Mesothelial cell of epicardium (in vitro differentiated cells): ENCODE measurements around the gene SFR1. TPM values are rescaled to one million over a fixed set of nuclear protein-coding genes. Genes with fewer than 3 reads are reported as not detected.

Source experiments
- DNase-seq, 2 experiments: peaks; one replicate each; pipeline ENCODE4 v3.0.0; 2021; ENCODE audit warnings: low spot score in 2 of 2; ENCODE audit not compliant: unreplicated experiment in 2 of 2
- H3K27ac Mint-ChIP-seq: 2 replicates; pipeline ENCODE4 v1.8.0; 2021; ENCODE audit warnings: mixed read lengths
- H3K27me3 Mint-ChIP-seq: 2 replicates; pipeline ENCODE4 v1.8.0; 2021; ENCODE audit warnings: low read depth, mixed read lengths
- H3K36me3 Mint-ChIP-seq: 2 replicates; pipeline ENCODE4 v1.8.0; 2021; ENCODE audit warnings: mixed read lengths
- H3K4me1 Mint-ChIP-seq: 2 replicates; pipeline ENCODE4 v1.8.0; 2021; ENCODE audit warnings: mixed read lengths
- H3K4me3 Mint-ChIP-seq: 2 replicates; pipeline ENCODE4 v1.8.0; 2021; ENCODE audit warnings: mild to moderate bottlenecking, moderate library complexity, mixed read lengths
- H3K9me3 Mint-ChIP-seq: 2 replicates; pipeline ENCODE4 v1.8.0; 2021; ENCODE audit warnings: mixed read lengths
- CTCF ChIP-seq: fragments of 200-600 bp; sonication (generic); IDR thresholded peaks from one replicate; pipeline ENCODE4 v1.5.0; 2021; ENCODE audit warnings: antibody characterized with exemption; ENCODE audit not compliant: unreplicated experiment
- total RNA-seq: library from RNA; stranded (reverse); gene quantifications from 3 replicates; pipeline ENCODE4 v1.2.1, GENCODE V29; 2021

The SFR1 gene
- total RNA-seq, 1 donor from 2014 or later = 7.5 TPM

DNA sequence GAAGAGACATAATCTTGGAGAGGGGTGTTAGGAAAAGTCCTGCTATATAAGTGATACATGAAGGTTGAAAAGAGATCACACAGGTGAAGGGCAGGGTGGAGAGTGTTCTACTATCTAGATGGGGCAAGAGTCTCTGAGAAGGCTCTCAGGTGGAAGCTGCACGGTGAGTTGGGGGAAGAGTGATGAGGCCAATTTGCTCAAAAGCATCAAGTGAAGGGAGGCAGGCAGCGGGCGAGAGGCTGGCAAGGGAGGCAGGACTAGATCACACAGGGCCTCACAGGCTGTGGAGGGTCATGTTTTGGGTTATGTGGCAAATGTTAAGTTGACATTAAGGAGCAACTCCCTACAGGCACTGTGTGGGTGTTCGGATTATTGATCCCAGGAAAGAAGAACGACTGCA, 33.7 kb upstream of the SFR1 start:
- Mint-ChIP-seq H3K9me3 (no peaks in the 10 kb centered on the region), H3K27ac (no peak overlapping the region), H3K4me1 (peaks cover 16% of the 10 kb centered on the region), H3K36me3 (no peaks in the 10 kb centered on the region), H3K27me3 (no peaks in the 10 kb centered on the region), H3K4me3 (no peak overlapping the region)
- no peak for DNase-seq
- no peak for TF ChIP-seq CTCF

DNA sequence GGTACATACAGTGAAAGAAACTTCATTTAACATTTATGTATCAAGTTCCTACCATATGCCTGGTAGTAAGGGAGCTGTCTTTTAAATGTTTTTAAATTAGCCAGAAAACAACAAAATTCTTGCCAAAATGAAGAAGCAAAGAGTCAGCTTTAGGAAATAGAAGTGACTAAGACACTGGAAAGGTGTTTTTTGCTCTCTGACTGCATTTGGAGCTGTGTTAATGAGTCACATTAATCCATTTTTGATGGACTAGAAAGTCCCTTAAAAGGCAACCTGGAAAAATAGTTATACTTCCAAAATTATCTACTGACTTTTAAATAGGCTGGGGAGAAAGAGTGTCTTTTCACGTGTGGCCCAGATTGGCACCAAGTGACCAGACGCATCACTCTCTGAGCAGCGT, 32.4 kb upstream of the SFR1 start:
- Mint-ChIP-seq H3K4me1 (peaks cover 13% of the 10 kb centered on the region), H3K27ac (no peak overlapping the region), H3K4me3 (no peak overlapping the region), H3K9me3 (no peaks in the 10 kb centered on the region), H3K27me3 (no peaks in the 10 kb centered on the region), H3K36me3 (no peaks in the 10 kb centered on the region)
- no peak for DNase-seq
- TF ChIP-seq CTCF = no peak

GRCh38 chr10:104090611-104091010, 31.4 kb upstream of the SFR1 start:
- Mint-ChIP-seq H3K36me3 (no peaks in the 10 kb centered on the region), H3K27ac (no peak overlapping the region), H3K9me3 (no peaks in the 10 kb centered on the region), H3K4me3 (no peak overlapping the region), H3K27me3 (no peaks in the 10 kb centered on the region), H3K4me1 (peaks cover 4% of the 10 kb centered on the region)
- DNase-seq = no peak
- no peak for TF ChIP-seq CTCF

GRCh38 chr10:104092749-104093148, 29.2 kb upstream of the SFR1 start:
- TF ChIP-seq CTCF = no peak
- H3K36me3 Mint-ChIP-seq = peaks cover 3% of the 10 kb centered on the region
- no peak overlapping the region for H3K4me3 Mint-ChIP-seq

DNA sequence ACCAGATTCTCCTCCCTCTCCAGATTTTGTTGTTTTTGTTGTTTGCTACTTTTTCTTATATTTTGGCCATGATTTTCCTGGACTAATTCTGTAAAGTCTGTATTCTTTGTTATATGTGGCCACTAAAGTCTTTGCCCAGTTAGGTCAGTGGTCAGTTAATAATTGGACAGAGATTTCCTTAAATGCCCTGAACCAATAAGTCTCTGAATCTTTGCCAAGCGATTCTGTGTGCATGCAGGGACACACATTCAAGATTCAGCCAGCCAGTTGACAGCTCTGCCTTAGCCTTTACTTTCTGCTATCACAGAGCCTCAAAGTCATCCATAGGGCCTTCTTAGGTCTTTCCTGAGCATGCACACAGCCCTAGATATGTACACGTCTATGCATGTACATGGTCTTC, 25.3 kb upstream of the SFR1 start:
- no peak for DNase-seq
- no peak for TF ChIP-seq CTCF

More at GRCh38 chr10:104092749-104093148, 29.2 kb upstream of the SFR1 start:
- no peak for DNase-seq
- Mint-ChIP-seq H3K27me3 (no peaks in the 10 kb centered on the region), H3K4me1 (no peaks in the 10 kb centered on the region), H3K9me3 (peaks cover 13% of the 10 kb centered on the region), H3K27ac (no peak overlapping the region)

DNA sequence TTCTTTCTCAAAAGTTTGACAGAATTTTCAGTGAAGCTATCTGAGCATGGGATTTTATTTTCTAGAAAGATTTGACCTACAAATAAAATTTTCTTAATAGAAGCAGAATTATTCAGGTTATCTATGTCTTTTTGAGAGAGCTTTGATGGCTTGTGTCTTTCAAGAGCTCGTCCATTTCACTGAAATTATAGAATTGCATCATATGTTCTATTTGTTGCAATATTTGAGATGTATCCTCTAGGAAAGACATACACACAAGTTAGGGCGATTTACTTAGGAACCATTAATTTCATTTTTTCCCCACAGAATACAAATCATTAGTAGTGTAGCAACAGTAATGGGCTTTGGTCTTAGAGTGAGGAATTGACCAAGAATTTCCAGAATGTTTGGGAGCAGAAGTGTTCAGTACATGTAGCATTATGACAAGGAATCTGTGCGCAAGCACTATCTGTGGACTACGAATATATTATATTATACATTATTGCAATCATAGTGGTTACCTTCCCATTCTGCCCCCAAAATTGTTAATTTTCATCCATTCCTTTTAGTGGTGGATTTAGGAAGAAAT, 23.5 kb upstream of the SFR1 start:
- Mint-ChIP-seq H3K27ac (no peak overlapping the region), H3K4me1 (no peaks in the 10 kb centered on the region), H3K36me3 (peaks cover 3% of the 10 kb centered on the region), H3K27me3 (peaks cover 14% of the 10 kb centered on the region), H3K4me3 (no peak overlapping the region), H3K9me3 (peaks cover 13% of the 10 kb centered on the region)
- TF ChIP-seq CTCF = no peak
- DNase-seq = no peak

More for the DNA sequence above, 25.3 kb upstream of the SFR1 start:
- no peaks in the 10 kb centered on the region for H3K4me1 Mint-ChIP-seq
- H3K27me3 Mint-ChIP-seq = peaks cover 6% of the 10 kb centered on the region
- H3K36me3 Mint-ChIP-seq = peaks cover 3% of the 10 kb centered on the region
- H3K27ac Mint-ChIP-seq = no peak overlapping the region
- H3K4me3 Mint-ChIP-seq = no peak overlapping the region
- peaks cover 13% of the 10 kb centered on the region for H3K9me3 Mint-ChIP-seq
